GM23338 (cell line): ENCODE data around the gene FHDC1. TPM values are rescaled to one million over a fixed set of nuclear protein-coding genes. Genes with fewer than 3 reads are reported as not detected.

ENCODE experiments used
- ATAC-seq: fragments of 200-7000 bp; cut with Tn5 transposase; 3 replicates; pipeline ENCODE4 v1.9.1; 2020
- DNase-seq: peaks from one replicate; pipeline ENCODE4 v3.0.0-alpha.2; 2015; ENCODE audit warnings: low spot score
- H2AFZ ChIP-seq: fragments of 200-600 bp; sonication (generic); 2 replicates; pipeline ENCODE4 v1.8.0; 2016; ENCODE audit warnings: antibody characterized with exemption, mild to moderate bottlenecking, moderate library complexity
- H3F3A ChIP-seq: fragments of 200-600 bp; sonication (generic); replicated peaks from 2 replicates; pipeline ENCODE4 v1.8.0; 2017; ENCODE audit warnings: antibody characterized with exemption, mixed run types, low read depth
- H3K27ac ChIP-seq: fragments of 200-600 bp; sonication (generic); 2 replicates; pipeline ENCODE4 v1.6.1; 2016; ENCODE audit warnings: low read depth
- H3K27me3 ChIP-seq: fragments of 200-600 bp; sonication (generic); 2 replicates; pipeline ENCODE4 v1.8.0; 2016; ENCODE audit warnings: mild to moderate bottlenecking, mixed run types, moderate library complexity; ENCODE audit not compliant: insufficient read depth
- H3K36me3 ChIP-seq: fragments of 200-600 bp; sonication (generic); 2 replicates; pipeline ENCODE4 v1.8.0; 2016; ENCODE audit warnings: mild to moderate bottlenecking; ENCODE audit not compliant: insufficient read depth
- H3K4me1 ChIP-seq: fragments of 200-600 bp; sonication (generic); 2 replicates; pipeline ENCODE4 v1.8.0; 2016; ENCODE audit warnings: mild to moderate bottlenecking, moderate library complexity; ENCODE audit not compliant: insufficient read depth
- H3K4me2 ChIP-seq: fragments of 200-600 bp; sonication (generic); 2 replicates; pipeline ENCODE4 v1.7.1; 2017; ENCODE audit warnings: mixed run types
- H3K4me3 ChIP-seq: fragments of 200-600 bp; sonication (generic); 2 replicates; pipeline ENCODE4 v1.6.1; 2016; ENCODE audit warnings: mixed run types
- H3K79me2 ChIP-seq: fragments of 200-600 bp; sonication (generic); replicated peaks from 2 replicates; pipeline ENCODE4 v1.8.0; 2017; ENCODE audit warnings: mild to moderate bottlenecking; ENCODE audit not compliant: insufficient read depth
- H3K9me2 ChIP-seq: fragments of 200-600 bp; sonication (generic); 2 replicates; pipeline ENCODE4 v1.8.0; 2017; ENCODE audit not compliant: insufficient read depth
- H4K20me1 ChIP-seq: fragments of 200-600 bp; sonication (generic); replicated peaks from 2 replicates; pipeline ENCODE4 v1.8.0; 2017; ENCODE audit warnings: mild to moderate bottlenecking; ENCODE audit not compliant: insufficient read depth
- H3K27ac Mint-ChIP-seq: 2 replicates; pipeline ENCODE4 v1.8.0; 2020; ENCODE audit warnings: inconsistent platforms, mild to moderate bottlenecking, moderate library complexity, mixed read lengths
- H3K27me3 Mint-ChIP-seq: 3 replicates; pipeline ENCODE4 v1.8.0; 2022; ENCODE audit warnings: low read depth, mild to moderate bottlenecking, moderate library complexity, mixed read lengths, inconsistent platforms; ENCODE audit not compliant: insufficient read depth, poor library complexity
- H3K36me3 Mint-ChIP-seq: 3 replicates; pipeline ENCODE4 v1.8.0; 2021; ENCODE audit warnings: low read depth, mild to moderate bottlenecking, inconsistent platforms, moderate library complexity, mixed read lengths
- H3K4me1 Mint-ChIP-seq: 3 replicates; pipeline ENCODE4 v1.8.0; 2020; ENCODE audit warnings: mild to moderate bottlenecking, inconsistent platforms, mixed read lengths
- H3K4me3 Mint-ChIP-seq: 3 replicates; pipeline ENCODE4 v1.8.0; 2021; ENCODE audit warnings: moderate library complexity, mild to moderate bottlenecking, inconsistent platforms, mixed read lengths
- H3K9me3 Mint-ChIP-seq: 3 replicates; pipeline ENCODE4 v1.8.0; 2020; ENCODE audit warnings: moderate library complexity, mild to moderate bottlenecking, inconsistent platforms, mixed read lengths
- CREB1 ChIP-seq: fragments of 250-450 bp; sonication (Bioruptor Pico); IDR thresholded peaks from 2 replicates; pipeline ENCODE4 v1.5.0; 2020; ENCODE audit warnings: low read depth, mild to moderate bottlenecking, moderate library complexity
- EZH2 ChIP-seq: fragments of 200-600 bp; sonication (generic); IDR thresholded peaks from one replicate; pipeline ENCODE4 v1.8.0; 2017; ENCODE audit warnings: antibody characterized with exemption, mild to moderate bottlenecking, low read depth; ENCODE audit not compliant: unreplicated experiment
- POLR2AphosphoS5 ChIP-seq: IDR thresholded peaks from 2 replicates; pipeline ENCODE4 v1.6.1; 2016; ENCODE audit warnings: antibody characterized with exemption, low read depth
- ZNF331 ChIP-seq: fragments of 250-450 bp; sonication (Bioruptor Pico); IDR thresholded peaks from 2 replicates; pipeline ENCODE4 v1.5.0; 2020; ENCODE audit warnings: low read depth, mild to moderate bottlenecking, moderate library complexity
- ZNF462 ChIP-seq: fragments of 250-450 bp; sonication (Bioruptor Pico); IDR thresholded peaks from 2 replicates; pipeline ENCODE4 v1.5.0; 2020; ENCODE audit warnings: mild to moderate bottlenecking, moderate library complexity
- polyA plus RNA-seq: library from polyadenylated mRNA; unstranded; fragments of >200 nt; fragmentation: Nextera tagmentation; extraction: Ambion mirVana; gene quantifications from 2 replicates; pipeline ENCODE4 v1.2.1, GENCODE V29; 2016
- total RNA-seq: library from RNA; depleted of rRNA; stranded (reverse); fragments of >200 nt; shearing (Covaris generic); gene quantifications from 2 replicates; pipeline ENCODE4 v1.2.3, GENCODE V29; 2014
- TF ChIP-seq, protein P1 (sequence below): IDR thresholded peaks from one replicate; pipeline ENCODE4 v1.6.1; 2018; ENCODE audit warnings: antibody characterized with exemption; ENCODE audit not compliant: unreplicated experiment

The FHDC1 gene
- total and polyA plus RNA-seq, 2 experiments from 2014 or later: 9.5 to 22.8 TPM

DNA sequence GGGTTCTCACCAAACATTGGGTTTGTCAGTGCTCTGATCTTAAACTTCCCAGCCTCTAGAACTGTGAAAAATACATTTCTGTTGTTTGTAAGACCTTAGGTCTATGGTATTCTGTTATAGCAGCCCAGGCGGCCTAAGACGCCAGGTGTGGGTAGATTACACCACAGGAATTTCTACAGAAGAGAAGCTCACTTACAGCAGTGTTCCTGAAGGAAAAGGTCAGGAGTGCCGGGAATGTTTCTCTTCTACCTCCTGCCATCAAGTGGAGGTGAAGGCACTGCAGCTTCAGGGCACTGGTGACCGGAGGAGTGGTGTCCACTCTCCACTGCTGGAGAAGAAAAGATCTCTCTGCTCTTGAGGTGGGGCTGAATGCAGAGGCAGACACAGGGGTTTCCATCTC lies 45.7 kb downstream of the FHDC1 start (continued):
- TF ChIP-seq ZNF462 (CRISPR knock-in tag) (no peak), EZH2 (no peak), ZNF331 (no peak), CREB1 (no peak), POLR2AphosphoS5 (no peak)
- TF ChIP-seq, protein P1, sequence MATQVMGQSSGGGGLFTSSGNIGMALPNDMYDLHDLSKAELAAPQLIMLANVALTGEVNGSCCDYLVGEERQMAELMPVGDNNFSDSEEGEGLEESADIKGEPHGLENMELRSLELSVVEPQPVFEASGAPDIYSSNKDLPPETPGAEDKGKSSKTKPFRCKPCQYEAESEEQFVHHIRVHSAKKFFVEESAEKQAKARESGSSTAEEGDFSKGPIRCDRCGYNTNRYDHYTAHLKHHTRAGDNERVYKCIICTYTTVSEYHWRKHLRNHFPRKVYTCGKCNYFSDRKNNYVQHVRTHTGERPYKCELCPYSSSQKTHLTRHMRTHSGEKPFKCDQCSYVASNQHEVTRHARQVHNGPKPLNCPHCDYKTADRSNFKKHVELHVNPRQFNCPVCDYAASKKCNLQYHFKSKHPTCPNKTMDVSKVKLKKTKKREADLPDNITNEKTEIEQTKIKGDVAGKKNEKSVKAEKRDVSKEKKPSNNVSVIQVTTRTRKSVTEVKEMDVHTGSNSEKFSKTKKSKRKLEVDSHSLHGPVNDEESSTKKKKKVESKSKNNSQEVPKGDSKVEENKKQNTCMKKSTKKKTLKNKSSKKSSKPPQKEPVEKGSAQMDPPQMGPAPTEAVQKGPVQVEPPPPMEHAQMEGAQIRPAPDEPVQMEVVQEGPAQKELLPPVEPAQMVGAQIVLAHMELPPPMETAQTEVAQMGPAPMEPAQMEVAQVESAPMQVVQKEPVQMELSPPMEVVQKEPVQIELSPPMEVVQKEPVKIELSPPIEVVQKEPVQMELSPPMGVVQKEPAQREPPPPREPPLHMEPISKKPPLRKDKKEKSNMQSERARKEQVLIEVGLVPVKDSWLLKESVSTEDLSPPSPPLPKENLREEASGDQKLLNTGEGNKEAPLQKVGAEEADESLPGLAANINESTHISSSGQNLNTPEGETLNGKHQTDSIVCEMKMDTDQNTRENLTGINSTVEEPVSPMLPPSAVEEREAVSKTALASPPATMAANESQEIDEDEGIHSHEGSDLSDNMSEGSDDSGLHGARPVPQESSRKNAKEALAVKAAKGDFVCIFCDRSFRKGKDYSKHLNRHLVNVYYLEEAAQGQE: no peak

DNA sequence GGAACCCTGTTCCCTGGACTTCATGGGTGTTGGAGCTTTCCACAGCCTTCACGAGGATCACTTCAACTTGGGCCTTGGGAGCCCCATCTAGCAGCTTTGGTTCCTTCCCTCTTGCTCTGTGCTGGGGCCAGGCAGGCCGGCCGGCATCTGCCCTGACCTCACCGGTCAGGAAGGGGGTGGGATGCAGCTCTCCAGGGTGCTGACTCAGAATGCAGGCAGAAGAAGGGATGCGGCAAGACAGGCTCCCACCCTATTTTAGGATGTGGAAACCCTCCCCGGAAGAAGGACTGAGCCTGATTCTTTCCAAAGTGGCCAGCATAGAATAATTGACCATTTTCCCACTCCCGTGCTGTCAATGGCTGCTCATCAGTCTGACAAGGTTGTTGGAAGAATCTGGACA lies 47.1 kb downstream of the FHDC1 start:
- no peak overlapping the region for H3K4me3 ChIP-seq
- peak; percentile 41 for DNase-seq
- H3K4me1 ChIP-seq: peaks cover 10% of the 10 kb centered on the region
- ATAC-seq: peak; percentile 91
- no peaks in the 10 kb centered on the region for H3F3A ChIP-seq
- H3K27ac Mint-ChIP-seq: no peak overlapping the region
- no peak overlapping the region for H3K4me2 ChIP-seq
- H4K20me1 ChIP-seq: no peaks in the 10 kb centered on the region
- no peaks in the 10 kb centered on the region for H3K36me3 ChIP-seq
- peaks cover 12% of the 10 kb centered on the region for H3K27me3 Mint-ChIP-seq
- H3K27me3 ChIP-seq: no peaks in the 10 kb centered on the region
- H3K36me3 Mint-ChIP-seq: peaks cover 4% of the 10 kb centered on the region; the same call in 1 of the 3 replicates
- peaks cover 28% of the 10 kb centered on the region for H3K4me1 Mint-ChIP-seq
- H2AFZ ChIP-seq: 0 out of 2 replicates have a peak overlapping the region, but pooled peaks have one; percentile 24
- H3K9me2 ChIP-seq: peaks cover 10% of the 10 kb centered on the region
- H3K79me2 ChIP-seq: no peaks in the 10 kb centered on the region
- TF ChIP-seq POLR2AphosphoS5: no peak
- TF ChIP-seq, protein P1: peak; percentile 80
- H3K27ac ChIP-seq: no peak overlapping the region
- no peak overlapping the region for H3K4me3 Mint-ChIP-seq
- H3K9me3 Mint-ChIP-seq: no peaks in the 10 kb centered on the region
